Activated T-cell treated with anti-CD3 and anti-CD28 coated beads for 48 hours (primary cell): ENCODE results near the gene VKORC1L1.
"Not testable (repeated sequence)": the region's sequence is repeated elsewhere in the genome, so short reads cannot be mapped to it uniquely, and the experiment has no call there.

Experiments
- DNase-seq: peaks from one replicate; pipeline ENCODE4 v3.0.0-alpha.2; 2020; ENCODE audit warnings: low read depth

VKORC1L1 gene

GRCh38 chr7:65938336-65938895 lies 65.5 kb downstream of the VKORC1L1 start:
- no peak for DNase-seq

GRCh38 chr7:65945787-65946186 lies 72.9 kb downstream of the VKORC1L1 start:
- not testable (repeated sequence) for DNase-seq

- no peak for DNase-seq
These were observed 74.0 kb downstream of the VKORC1L1 start for GRCh38 chr7:65946904-65947303.

GRCh38 chr7:65951837-65952578 lies 79.1 kb downstream of the VKORC1L1 start:
- no peak for DNase-seq

GRCh38 chr7:65953001-65953720 lies 80.3 kb downstream of the VKORC1L1 start:
- no peak for DNase-seq

GRCh38 chr7:65953890-65954450 lies 81.1 kb downstream of the VKORC1L1 start:
- DNase-seq = no peak

GRCh38 chr7:65955718-65956117 lies 82.8 kb downstream of the VKORC1L1 start:
- DNase-seq = no peak

- DNase-seq = no peak
These were observed 87.6 kb downstream of the VKORC1L1 start for GRCh38 chr7:65960351-65961074.

- no peak for DNase-seq
These were observed 89.2 kb downstream of the VKORC1L1 start for GRCh38 chr7:65962033-65962432.

GRCh38 chr7:65964671-65965070 lies 91.8 kb downstream of the VKORC1L1 start:
- DNase-seq = not testable (repeated sequence)

- DNase-seq = no peak
These were observed 93.3 kb downstream of the VKORC1L1 start for GRCh38 chr7:65966146-65966545.

- no peak for DNase-seq
These were observed 94.7 kb downstream of the VKORC1L1 start for GRCh38 chr7:65967361-65968155.

GRCh38 chr7:65968256-65969185 lies 95.6 kb downstream of the VKORC1L1 start:
- no peak for DNase-seq

GRCh38 chr7:65971021-65971420 lies 98.1 kb downstream of the VKORC1L1 start:
- DNase-seq = no peak

- DNase-seq = no peak
These were observed 100.1 kb downstream of the VKORC1L1 start for GRCh38 chr7:65972976-65973375.

GRCh38 chr7:65974191-65974801 lies 101.4 kb downstream of the VKORC1L1 start:
- DNase-seq = no peak

GRCh38 chr7:65974876-65975275 lies 102.0 kb downstream of the VKORC1L1 start:
- no peak for DNase-seq

- DNase-seq = no peak
These were observed 103.1 kb downstream of the VKORC1L1 start for GRCh38 chr7:65975814-65976445.

GRCh38 chr7:65976659-65977196 lies 103.9 kb downstream of the VKORC1L1 start:
- no peak for DNase-seq
